GM12891 (cell line): ENCODE results near the gene GPN3.
"Not testable (repeated sequence)": the region's sequence is repeated elsewhere in the genome, so short reads cannot be mapped to it uniquely, and the experiment has no call there.

Source experiments
- POLR2A ChIP-seq: IDR thresholded peaks from 2 replicates; pipeline ENCODE4 v1.6.1; 2011; ENCODE audit warnings: low read depth, low read length, control low read depth
- SPI1 ChIP-seq: IDR thresholded peaks from 2 replicates; pipeline ENCODE4 v1.6.1; 2011; ENCODE audit warnings: low read depth, low read length, control low read depth

- TF ChIP-seq POLR2A, SPI1: not testable (repeated sequence)
Observed at GRCh38 chr12:110420644-110421043, 47.4 kb downstream of the GPN3 start.
